Upper lobe of left lung (tissue), 4 donors: ENCODE results near the gene PPP2R5E.

Source experiments
- POLR2A ChIP-seq, 4 donors: fragments of 450-650 bp; IDR thresholded peaks; one replicate each; pipeline ENCODE4 v1.5.1; 2016 to 2017; ENCODE audit warnings: antibody characterized with exemption in 4 of 4, mild to moderate bottlenecking in 2 of 4
- TF ChIP-seq, protein P1 (sequence below), 6 experiments: fragments of 450-650 bp in 4 of 6; fragments of 200-600 bp in 2 of 6; sonication (generic) in 2 of 6; IDR thresholded peaks; one replicate each; pipeline ENCODE4 v1.5.1; 2016 to 2019; ENCODE audit warnings: antibody characterized with exemption in 6 of 6

DNA sequence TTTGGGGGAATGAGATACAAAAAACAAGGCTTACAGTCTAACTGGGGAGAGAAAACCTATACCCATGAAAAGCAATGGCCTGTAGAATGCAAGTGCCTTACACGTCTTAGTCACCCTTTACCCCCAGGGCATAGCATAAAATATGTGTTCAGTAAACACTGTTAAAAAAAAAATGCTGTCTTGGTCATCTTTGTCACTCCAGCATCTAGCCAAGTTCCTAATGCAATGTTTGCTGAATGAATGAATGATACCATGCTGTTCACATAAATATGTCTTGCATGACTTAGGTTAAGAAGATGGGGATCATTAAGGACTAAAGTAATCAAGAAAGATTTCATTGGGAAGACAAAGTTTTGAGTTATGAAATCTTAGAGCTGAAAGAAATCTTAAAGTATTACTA, 38.5 kb downstream of the PPP2R5E start:
- TF ChIP-seq, protein P1, sequence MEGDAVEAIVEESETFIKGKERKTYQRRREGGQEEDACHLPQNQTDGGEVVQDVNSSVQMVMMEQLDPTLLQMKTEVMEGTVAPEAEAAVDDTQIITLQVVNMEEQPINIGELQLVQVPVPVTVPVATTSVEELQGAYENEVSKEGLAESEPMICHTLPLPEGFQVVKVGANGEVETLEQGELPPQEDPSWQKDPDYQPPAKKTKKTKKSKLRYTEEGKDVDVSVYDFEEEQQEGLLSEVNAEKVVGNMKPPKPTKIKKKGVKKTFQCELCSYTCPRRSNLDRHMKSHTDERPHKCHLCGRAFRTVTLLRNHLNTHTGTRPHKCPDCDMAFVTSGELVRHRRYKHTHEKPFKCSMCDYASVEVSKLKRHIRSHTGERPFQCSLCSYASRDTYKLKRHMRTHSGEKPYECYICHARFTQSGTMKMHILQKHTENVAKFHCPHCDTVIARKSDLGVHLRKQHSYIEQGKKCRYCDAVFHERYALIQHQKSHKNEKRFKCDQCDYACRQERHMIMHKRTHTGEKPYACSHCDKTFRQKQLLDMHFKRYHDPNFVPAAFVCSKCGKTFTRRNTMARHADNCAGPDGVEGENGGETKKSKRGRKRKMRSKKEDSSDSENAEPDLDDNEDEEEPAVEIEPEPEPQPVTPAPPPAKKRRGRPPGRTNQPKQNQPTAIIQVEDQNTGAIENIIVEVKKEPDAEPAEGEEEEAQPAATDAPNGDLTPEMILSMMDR (IDR thresholded peaks at IDR 0.05), result no peak
- no peak for TF ChIP-seq POLR2A (IDR thresholded peaks at IDR 0.05)
